OCI-LY3 (cell line): ENCODE results near the gene ZNF680.

Source experiments
- EZH2phosphoT487 ChIP-seq: fragments of 200-600 bp; shearing (Covaris generic); IDR thresholded peaks from 2 replicates; pipeline ENCODE4 v1.6.1; 2018; ENCODE audit warnings: antibody characterized with exemption, mixed run types, low read depth
- TF ChIP-seq, protein P1 (sequence below): fragments of 200-600, 300-600 bp; sonication (generic); IDR thresholded peaks from 2 replicates; pipeline ENCODE4 v1.5.1; 2014; ENCODE audit warnings: antibody characterized with exemption, low read length, low read depth

DNA sequence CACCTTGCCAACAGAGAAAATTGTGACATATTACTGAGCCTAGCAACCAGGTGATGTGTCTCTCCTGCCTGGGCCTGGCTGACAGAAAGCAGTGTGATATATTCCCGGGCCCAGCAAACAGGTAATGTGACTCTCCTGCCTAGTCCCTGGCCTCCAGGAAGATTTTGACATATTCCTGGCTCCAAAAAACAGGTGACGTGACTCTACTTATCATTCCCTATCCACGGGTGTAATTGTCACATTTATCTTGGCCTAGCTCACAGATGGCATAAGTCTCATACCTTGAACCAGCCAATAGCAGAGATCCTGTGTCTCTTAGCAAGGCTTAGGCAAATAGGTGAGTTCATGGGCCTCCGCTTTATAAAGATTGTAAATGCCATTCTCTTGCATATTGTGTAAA is 49.6 kb upstream of the ZNF680 start:
- TF ChIP-seq, protein P1, sequence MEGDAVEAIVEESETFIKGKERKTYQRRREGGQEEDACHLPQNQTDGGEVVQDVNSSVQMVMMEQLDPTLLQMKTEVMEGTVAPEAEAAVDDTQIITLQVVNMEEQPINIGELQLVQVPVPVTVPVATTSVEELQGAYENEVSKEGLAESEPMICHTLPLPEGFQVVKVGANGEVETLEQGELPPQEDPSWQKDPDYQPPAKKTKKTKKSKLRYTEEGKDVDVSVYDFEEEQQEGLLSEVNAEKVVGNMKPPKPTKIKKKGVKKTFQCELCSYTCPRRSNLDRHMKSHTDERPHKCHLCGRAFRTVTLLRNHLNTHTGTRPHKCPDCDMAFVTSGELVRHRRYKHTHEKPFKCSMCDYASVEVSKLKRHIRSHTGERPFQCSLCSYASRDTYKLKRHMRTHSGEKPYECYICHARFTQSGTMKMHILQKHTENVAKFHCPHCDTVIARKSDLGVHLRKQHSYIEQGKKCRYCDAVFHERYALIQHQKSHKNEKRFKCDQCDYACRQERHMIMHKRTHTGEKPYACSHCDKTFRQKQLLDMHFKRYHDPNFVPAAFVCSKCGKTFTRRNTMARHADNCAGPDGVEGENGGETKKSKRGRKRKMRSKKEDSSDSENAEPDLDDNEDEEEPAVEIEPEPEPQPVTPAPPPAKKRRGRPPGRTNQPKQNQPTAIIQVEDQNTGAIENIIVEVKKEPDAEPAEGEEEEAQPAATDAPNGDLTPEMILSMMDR: no peak
- no peak for TF ChIP-seq EZH2phosphoT487
